HepG2 (cell line): ENCODE data around the gene VAC14. TPM values are rescaled to one million over a fixed set of nuclear protein-coding genes. Genes with fewer than 3 reads are reported as not detected.

Experiments
- ARID2 ChIP-seq: sonication (generic); formaldehyde crosslinking; IDR thresholded peaks from 2 replicates; pipeline ENCODE4 v1.8.1; 2022; ENCODE audit warnings: mild to moderate bottlenecking, missing genetic modification reagents, borderline replicate concordance
- ARID4A ChIP-seq: sonication (generic); formaldehyde crosslinking; IDR thresholded peaks from 2 replicates; pipeline ENCODE4 v1.5.0; 2020; ENCODE audit warnings: mild to moderate bottlenecking, missing genetic modification reagents, borderline replicate concordance
- EED ChIP-seq: sonication (generic); formaldehyde crosslinking; IDR thresholded peaks from 2 replicates; pipeline ENCODE4 v1.5.0; 2020; ENCODE audit warnings: mild to moderate bottlenecking, missing genetic modification reagents
- HOXA7 ChIP-seq: sonication (generic); formaldehyde crosslinking; IDR thresholded peaks from 2 replicates; pipeline ENCODE4 v1.8.1; 2022; ENCODE audit warnings: mild to moderate bottlenecking, missing genetic modification reagents, moderate library complexity
- RELA ChIP-seq: sonication (generic); formaldehyde crosslinking; IDR thresholded peaks from 2 replicates; pipeline ENCODE4 v1.4.0; 2020; ENCODE audit warnings: missing genetic modification reagents
- RNF219 ChIP-seq: sonication (generic); formaldehyde crosslinking; IDR thresholded peaks from 2 replicates; pipeline ENCODE4 v1.5.0; 2020; ENCODE audit warnings: mild to moderate bottlenecking, missing genetic modification reagents
- THYN1 ChIP-seq: sonication (generic); formaldehyde crosslinking; IDR thresholded peaks from 2 replicates; pipeline ENCODE4 v1.8.1; 2023; ENCODE audit warnings: low read depth, mild to moderate bottlenecking, moderate library complexity, missing genetic modification reagents, borderline replicate concordance
- TRIM24 ChIP-seq: sonication (generic); formaldehyde crosslinking; IDR thresholded peaks from 2 replicates; pipeline ENCODE4 v1.8.0; 2022; ENCODE audit warnings: mild to moderate bottlenecking, missing genetic modification reagents
- ZC3H4 ChIP-seq: sonication (generic); formaldehyde crosslinking; IDR thresholded peaks from 2 replicates; pipeline ENCODE4 v1.4.0; 2020; ENCODE audit warnings: missing genetic modification reagents, borderline replicate concordance
- ZNF253 ChIP-seq: sonication (generic); formaldehyde crosslinking; IDR thresholded peaks from 2 replicates; pipeline ENCODE4 v1.8.0; 2022; ENCODE audit warnings: mild to moderate bottlenecking, missing genetic modification reagents, borderline replicate concordance
- ZNF256 ChIP-seq: sonication (generic); formaldehyde crosslinking; conservative IDR thresholded peaks from 2 replicates; pipeline ENCODE4 v1.4.0; 2020; ENCODE audit warnings: missing genetic modification reagents
- ZNF335 ChIP-seq: sonication (generic); formaldehyde crosslinking; IDR thresholded peaks from 2 replicates; pipeline ENCODE4 v1.4.0; 2020; ENCODE audit warnings: missing genetic modification reagents
- ZUFSP ChIP-seq: sonication (generic); formaldehyde crosslinking; IDR thresholded peaks from 2 replicates; pipeline ENCODE4 v1.9.0; 2021; ENCODE audit warnings: missing genetic modification reagents, mild to moderate bottlenecking, borderline replicate concordance
- polyA plus RNA-seq, 8 experiments: library from polyadenylated mRNA; depleted of rRNA in 3 of 8; stranded (reverse) in 7 of 8; unstranded in 1 of 8; fragments of >200 nt; fragmentation: Illumina TruSeq in 4 of 8; extraction: Trizol in 4 of 8; gene quantifications; 2 replicates each; pipeline versions ENCODE4 v1.2.1 to v1.2.3, GENCODE V29; 2011 to 2016; ENCODE audit warnings: low read depth in 4 of 8, missing spikeins in 1 of 8, mixed read lengths in 1 of 8; ENCODE audit not compliant: insufficient read depth in 1 of 8
- total RNA-seq, 5 experiments: library from RNA; depleted of rRNA; stranded (reverse); fragments of >200 nt; fragmentation: Illumina TruSeq; extraction: Trizol; gene quantifications; 2 replicates each; pipeline ENCODE4 v1.2.3, GENCODE V29; 2016; ENCODE audit warnings: low read depth in 1 of 5
- TF ChIP-seq, protein P1 (sequence below): sonication (generic); formaldehyde crosslinking; IDR thresholded peaks from 2 replicates; pipeline ENCODE4 v1.5.0; 2020; ENCODE audit warnings: missing genetic modification reagents

Gene VAC14
- total and polyA plus RNA-seq, 2 of the 13 experiments (the other 11 are each of a cell fraction or from before 2014, with no cell fraction given): 23.5 to 24.6 TPM

GRCh38 chr16:70738083-70738977 is 62.6 kb downstream of the VAC14 start (continued):
- TF ChIP-seq, protein P1, sequence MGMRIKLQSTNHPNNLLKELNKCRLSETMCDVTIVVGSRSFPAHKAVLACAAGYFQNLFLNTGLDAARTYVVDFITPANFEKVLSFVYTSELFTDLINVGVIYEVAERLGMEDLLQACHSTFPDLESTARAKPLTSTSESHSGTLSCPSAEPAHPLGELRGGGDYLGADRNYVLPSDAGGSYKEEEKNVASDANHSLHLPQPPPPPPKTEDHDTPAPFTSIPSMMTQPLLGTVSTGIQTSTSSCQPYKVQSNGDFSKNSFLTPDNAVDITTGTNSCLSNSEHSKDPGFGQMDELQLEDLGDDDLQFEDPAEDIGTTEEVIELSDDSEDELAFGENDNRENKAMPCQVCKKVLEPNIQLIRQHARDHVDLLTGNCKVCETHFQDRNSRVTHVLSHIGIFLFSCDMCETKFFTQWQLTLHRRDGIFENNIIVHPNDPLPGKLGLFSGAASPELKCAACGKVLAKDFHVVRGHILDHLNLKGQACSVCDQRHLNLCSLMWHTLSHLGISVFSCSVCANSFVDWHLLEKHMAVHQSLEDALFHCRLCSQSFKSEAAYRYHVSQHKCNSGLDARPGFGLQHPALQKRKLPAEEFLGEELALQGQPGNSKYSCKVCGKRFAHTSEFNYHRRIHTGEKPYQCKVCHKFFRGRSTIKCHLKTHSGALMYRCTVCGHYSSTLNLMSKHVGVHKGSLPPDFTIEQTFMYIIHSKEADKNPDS (CRISPR knock-in tag): no peak
- TF ChIP-seq ARID4A (CRISPR knock-in tag) (peak; percentile 68; the same call in 1 of the 2 replicates), ZNF256 (0 out of 2 replicates have a peak, but pooled peaks have one; percentile 73), EED (CRISPR knock-in tag) (no peak), TRIM24 (CRISPR knock-in tag) (no peak), THYN1 (CRISPR knock-in tag) (no peak), ZNF253 (CRISPR knock-in tag) (no peak), ZNF335 (no peak), RELA (CRISPR knock-in tag) (no peak; the same call in 1 of the 2 replicates), ZC3H4 (CRISPR knock-in tag) (no peak), ARID2 (CRISPR knock-in tag) (no peak), RNF219 (CRISPR knock-in tag) (no peak), ZUFSP (CRISPR knock-in tag) (no peak), HOXA7 (CRISPR knock-in tag) (no peak)
